Right cardiac atrium (tissue), 5 donors: Measurements from ENCODE around the gene TAS2R31. TPM values are rescaled to one million over a fixed set of nuclear protein-coding genes. Genes with fewer than 3 reads are reported as not detected.

Experiments
- ATAC-seq, 2 donors: fragments of 200-7000 bp; cut with Tn5 transposase; one replicate each; pipeline versions ENCODE4 v1.8.0 to v1.9.1; 2020; ENCODE audit warnings: moderate library complexity in 2 of 2, mild to moderate bottlenecking in 1 of 2
- DNase-seq, 3 donors: peaks; one replicate each; pipeline ENCODE4 v3.0.0-alpha.2; 2020
- H3K27ac ChIP-seq: one replicate; pipeline ENCODE4 v1.5.1; 2013; ENCODE audit warnings: mild to moderate bottlenecking, low read length, control low read depth, moderate library complexity
- H3K27me3 ChIP-seq: one replicate; pipeline ENCODE4 v1.6.1; 2013; ENCODE audit not compliant: control insufficient read depth, insufficient read depth
- H3K4me1 ChIP-seq: one replicate; pipeline ENCODE4 v1.6.1; 2013; ENCODE audit warnings: low read length; ENCODE audit not compliant: control insufficient read depth, insufficient read depth
- H3K4me3 ChIP-seq: one replicate; pipeline ENCODE4 v1.5.1; 2013; ENCODE audit warnings: low read length, control low read depth
- H3K9me3 ChIP-seq: one replicate; pipeline ENCODE4 v1.6.1; 2013; ENCODE audit warnings: low read length; ENCODE audit not compliant: control insufficient read depth
- WGBS: extraction: QIAGEN DNeasy Blood & Tissue Kit; methylation state at CpG from one replicate; pipeline ENCODE4 v1.1.7; 2013; 5-methylcytosine and 5-hydroxymethylcytosine counted together
- intact Hi-C, 4 donors: fragments of 100-400 bp; cut with DNase I; formaldehyde crosslinking; loops; one replicate each; pipeline versions ENCODE4 v1.11.0 to v1.14.0; 2022 to 2023
- polyA plus RNA-seq: library from polyadenylated mRNA; stranded (reverse); fragments of 200-250 nt; gene quantifications from one replicate; pipeline ENCODE4 v1.2.3, GENCODE V29; 2013
- total RNA-seq, 4 donors: library from RNA; stranded (reverse); fragmentation: NEBNext Ultra II Directional; extraction: Animal tissue kit (Norgen Biotek cat#: 25700); gene quantifications; one replicate each; pipeline ENCODE4 v1.2.1, GENCODE V29; 2021
- donor health status: healthy with polysubstance abuse.
- donor health status: DM: no; HTN: yes; CAD: no.
- donor health status: DM: no; HTN: no; CAD: no.
- donor health status: DM: no; HTN: yes; CAD: no; lungs with severe emphysema.
- donor health status: DM: yes; HTN: yes; CAD: no.

Gene TAS2R31
- total and polyA plus RNA-seq, 5 donors = 0.54 to 2.0 (median 1.2) TPM

GRCh38 chr12:11007608-11008007 is 23.6 kb downstream of the TAS2R31 start:
- Histone ChIP-seq H3K4me1 (no peaks in the 10 kb centered on the region), H3K9me3 (no peaks in the 10 kb centered on the region), H3K4me3 (no peak overlapping the region), H3K27me3 (no peaks in the 10 kb centered on the region), H3K27ac (no peak overlapping the region)
- intact Hi-C loops = no loop called here
- DNase-seq (no peak), ATAC-seq (no peak)
- WGBS = 98% methylated on average over 1 of the region's 1 CpG

- no peak for DNase-seq
- H3K27ac ChIP-seq = no peak within 1 kb of the TSS
- intact Hi-C loops = no loop called here
- no peaks in the 10 kb centered on the region for H3K9me3 ChIP-seq
- no peak within 1 kb of the TSS for H3K4me3 ChIP-seq
- H3K27me3 ChIP-seq = no peaks in the 10 kb centered on the region
- ATAC-seq = no peak
- peaks cover 5% of the 10 kb centered on the region for H3K4me1 ChIP-seq
Measured at GRCh38 chr12:10998204-10998603, 33.0 kb downstream of the TAS2R31 start, which contains the start of gene TAS2R20. Gene TAS2R20, minus strand, starts transcription at chr12:10998304. Its CDS starts 429 bp downstream, at chr12:10997875.

- no peaks in the 10 kb centered on the region for H3K9me3 ChIP-seq
- peak overlapping the region; percentile 28 for H3K27ac ChIP-seq
- WGBS = 57% methylated on average over 3 of the region's 3 CpGs
- ATAC-seq (peak; percentile 41 to 61), DNase-seq (no peak)
- H3K27me3 ChIP-seq = no peaks in the 10 kb centered on the region
- no peak overlapping the region for H3K4me3 ChIP-seq
- intact Hi-C loops = no loop called here
- peaks cover 7% of the 10 kb centered on the region for H3K4me1 ChIP-seq
Measured at GRCh38 chr12:10994307-10994706, 36.9 kb downstream of the TAS2R31 start.

- Histone ChIP-seq H3K9me3 (no peaks in the 10 kb centered on the region), H3K27me3 (no peaks in the 10 kb centered on the region), H3K27ac (no peak overlapping the region), H3K4me3 (no peak overlapping the region), H3K4me1 (peaks cover 5% of the 10 kb centered on the region)
- intact Hi-C loops = no loop called here
- ATAC-seq (no peak), DNase-seq (no peak)
- WGBS = 98% methylated on average over 2 of the region's 2 CpGs
Measured at GRCh38 chr12:10989107-10989506, 42.1 kb downstream of the TAS2R31 start.

GRCh38 chr12:10986812-10987211 is 44.4 kb downstream of the TAS2R31 start, which contains the start of gene TAS2R50:
Gene TAS2R50, minus strand, starts transcription at chr12:10986912. Its CDS starts 52 bp downstream, at chr12:10986860.
- DNase-seq = no peak
- intact Hi-C loops = no loop called here
- Histone ChIP-seq H3K4me3 (no peak within 1 kb of the TSS), H3K27me3 (no peaks in the 10 kb centered on the region), H3K4me1 (peaks cover 2% of the 10 kb centered on the region), H3K9me3 (no peaks in the 10 kb centered on the region), H3K27ac (no peak within 1 kb of the TSS)
- no peak for ATAC-seq
- WGBS = 48% methylated on average over 2 of the region's 2 CpGs

GRCh38 chr12:10982244-10982643 is 49.0 kb downstream of the TAS2R31 start:
- no peaks in the 10 kb centered on the region for H3K27me3 ChIP-seq
- intact Hi-C loops = no loop called here
- H3K4me3 ChIP-seq = no peak overlapping the region
- no peak overlapping the region for H3K27ac ChIP-seq
- no peaks in the 10 kb centered on the region for H3K4me1 ChIP-seq
- no peaks in the 10 kb centered on the region for H3K9me3 ChIP-seq
- ATAC-seq (no peak), DNase-seq (no peak)
- whole genome bisulfite sequencing = 89% methylated on average over 5 of the region's 5 CpGs

Other genes with a start within 250 kb of the TAS2R31 start
- gene TAS2R7, start 228.8 kb downstream of the TAS2R31 start, total RNA-seq = not detected
- 0.07 TPM for gene TAS2R7, start 228.8 kb downstream of the TAS2R31 start, polyA plus RNA-seq
- gene TAS2R8, start 224.1 kb downstream of the TAS2R31 start, total RNA-seq = not detected
- not detected for gene TAS2R8, start 224.1 kb downstream of the TAS2R31 start, polyA plus RNA-seq
- not detected for gene TAS2R9, start 221.2 kb downstream of the TAS2R31 start, total RNA-seq
- gene TAS2R9, start 221.2 kb downstream of the TAS2R31 start, polyA plus RNA-seq = not detected
- gene TAS2R10, start 205.0 kb downstream of the TAS2R31 start, total RNA-seq = under 1 TPM in 3 of 4 donors, not detected in 1; 0.23 to 0.56 (median 0.31) TPM
- not detected for gene TAS2R10, start 205.0 kb downstream of the TAS2R31 start, polyA plus RNA-seq
- gene PRR4, start 181.9 kb downstream of the TAS2R31 start, total RNA-seq = 1 to 10 TPM in 2 of 4 donors, under 1 TPM in 2; 0.50 to 2.1 (median 1.0) TPM
- gene PRR4, start 181.9 kb downstream of the TAS2R31 start, polyA plus RNA-seq = 2.4 TPM
- 10 to 100 TPM in 2 of 4 donors, 1 to 10 TPM in 2; 4.6 to 14.5 (median 8.9) TPM for gene PRH1, start 147.2 kb downstream of the TAS2R31 start, total RNA-seq
- 1.8 TPM for gene PRH1, start 147.2 kb downstream of the TAS2R31 start, polyA plus RNA-seq
- gene TAS2R13, start 121.8 kb downstream of the TAS2R31 start, total RNA-seq = 1 to 10 TPM in 1 of 4 donors, under 1 TPM in 3; 0.23 to 1.8 (median 0.42) TPM
- 0.25 TPM for gene TAS2R13, start 121.8 kb downstream of the TAS2R31 start, polyA plus RNA-seq
- under 1 TPM in 1 of 4 donors, not detected in 3; 0.53 TPM for gene PRH2, start 102.2 kb downstream of the TAS2R31 start, total RNA-seq
- not detected for gene PRH2, start 102.2 kb downstream of the TAS2R31 start, polyA plus RNA-seq
- gene TAS2R14, start 92.1 kb downstream of the TAS2R31 start, total RNA-seq = 1 to 10 TPM in 2 of 4 donors, under 1 TPM in 2; 0.60 to 1.5 (median 1.1) TPM
- 1.1 TPM for gene TAS2R14, start 92.1 kb downstream of the TAS2R31 start, polyA plus RNA-seq
- 1 to 10 TPM in 1 of 4 donors, under 1 TPM in 3; 0.56 to 1.1 (median 0.74) TPM for gene TAS2R50, start 44.5 kb downstream of the TAS2R31 start, total RNA-seq
- gene TAS2R50, start 44.5 kb downstream of the TAS2R31 start, polyA plus RNA-seq = 0.09 TPM
- gene TAS2R20, start 33.1 kb downstream of the TAS2R31 start, total RNA-seq = 1 to 10 TPM in 2 of 4 donors, under 1 TPM in 2; 0.54 to 1.4 (median 0.95) TPM
- gene TAS2R20, start 33.1 kb downstream of the TAS2R31 start, polyA plus RNA-seq = 0.27 TPM
- 1 to 10 TPM in 2 of 4 donors, under 1 TPM in 2; 0.77 to 2.9 (median 1.2) TPM for gene TAS2R19, start 8.8 kb downstream of the TAS2R31 start, total RNA-seq
- 0.57 TPM for gene TAS2R19, start 8.8 kb downstream of the TAS2R31 start, polyA plus RNA-seq
- gene TAS2R46, start 30.9 kb upstream of the TAS2R31 start, total RNA-seq = under 1 TPM in 3 of 4 donors, not detected in 1; 0.26 to 0.71 (median 0.53) TPM
- not detected for gene TAS2R46, start 30.9 kb upstream of the TAS2R31 start, polyA plus RNA-seq
- not detected for gene TAS2R43, start 60.9 kb upstream of the TAS2R31 start, total RNA-seq
- not detected for gene TAS2R43, start 60.9 kb upstream of the TAS2R31 start, polyA plus RNA-seq
- gene TAS2R30, start 103.2 kb upstream of the TAS2R31 start, total RNA-seq = 1 to 10 TPM in 2 of 4 donors, under 1 TPM in 2; 0.80 to 1.6 (median 1.0) TPM
- 0.25 TPM for gene TAS2R30, start 103.2 kb upstream of the TAS2R31 start, polyA plus RNA-seq
- gene SMIM10L1, start 139.8 kb upstream of the TAS2R31 start, total RNA-seq = 10 to 100 TPM; 13.1 to 18.4 (median 16.3) TPM
- 16.2 TPM for gene SMIM10L1, start 139.8 kb upstream of the TAS2R31 start, polyA plus RNA-seq
- not detected for gene TAS2R42, start 155.5 kb upstream of the TAS2R31 start, total RNA-seq
- gene TAS2R42, start 155.5 kb upstream of the TAS2R31 start, polyA plus RNA-seq = not detected
- not detected for gene PRB3, start 238.3 kb upstream of the TAS2R31 start, total RNA-seq
- gene PRB3, start 238.3 kb upstream of the TAS2R31 start, polyA plus RNA-seq = not detected